ENCODE measurements around the gene CDCP2.

The CDCP2 gene

GRCh38 chr1:54136963-54137533 is 15.8 kb downstream of the CDCP2 start:
- DNase-seq (ENCODE audit: low spot score): no peak

- DNase-seq (ENCODE audit: low spot score): no peak
Measured at GRCh38 chr1:54136269-54136896, 16.4 kb downstream of the CDCP2 start.

GRCh38 chr1:54135436-54136120 is 17.2 kb downstream of the CDCP2 start:
- peak; percentile 42 for DNase-seq (ENCODE audit: low spot score)

- DNase-seq (ENCODE audit: low spot score): no peak
Measured at GRCh38 chr1:54134295-54134694, 18.5 kb downstream of the CDCP2 start.

DNA sequence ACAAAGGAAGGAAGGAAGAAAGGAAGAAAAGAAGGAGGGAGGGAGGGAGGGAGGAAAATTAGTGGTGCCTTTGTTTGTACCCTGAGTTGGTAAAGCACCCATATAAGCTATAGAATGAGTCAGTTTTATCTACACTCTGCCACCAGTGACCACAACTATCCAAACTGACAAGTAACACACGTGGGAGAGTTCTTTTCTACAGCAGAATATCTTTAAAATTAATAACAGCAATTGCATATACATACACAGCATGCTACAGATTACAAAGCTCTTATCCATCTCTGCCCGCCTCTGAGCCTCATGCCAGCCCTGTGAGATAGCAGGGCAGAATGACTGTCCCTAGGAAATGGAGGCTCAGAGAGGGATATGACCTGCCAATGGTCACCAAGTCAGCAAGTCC is 20.3 kb downstream of the CDCP2 start:
- DNase-seq (ENCODE audit: low spot score): no peak

GRCh38 chr1:54131419-54131818 is 21.4 kb downstream of the CDCP2 start:
- DNase-seq (ENCODE audit: low spot score): no peak

DNA sequence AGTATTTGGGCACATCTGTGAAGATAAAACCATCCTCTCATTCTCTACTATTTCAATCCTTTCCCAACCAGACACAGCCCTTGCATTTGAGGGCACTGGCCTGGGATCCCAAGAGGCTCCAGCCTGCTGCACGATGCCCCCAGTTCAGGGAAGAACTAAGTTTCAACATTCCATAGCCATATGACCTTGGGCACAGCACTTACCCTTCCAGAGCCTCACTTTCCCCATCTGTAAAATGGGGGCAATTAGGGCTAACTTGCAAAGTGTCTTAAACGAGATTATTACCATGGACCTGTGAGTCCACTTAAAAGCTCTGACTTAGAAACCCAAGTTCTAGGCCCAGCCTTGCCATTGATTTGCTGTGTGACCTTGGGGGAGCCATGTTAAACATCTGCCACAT is 22.9 kb downstream of the CDCP2 start:
- no peak for DNase-seq (ENCODE audit: low spot score)

GRCh38 chr1:54127594-54128300 is 25.1 kb downstream of the CDCP2 start:
- DNase-seq (ENCODE audit: low spot score): no peak

- no peak for DNase-seq (ENCODE audit: low spot score)
Measured at GRCh38 chr1:54126271-54126815, 26.5 kb downstream of the CDCP2 start.

GRCh38 chr1:54125386-54126070 is 27.3 kb downstream of the CDCP2 start:
- no peak for DNase-seq (ENCODE audit: low spot score)

DNA sequence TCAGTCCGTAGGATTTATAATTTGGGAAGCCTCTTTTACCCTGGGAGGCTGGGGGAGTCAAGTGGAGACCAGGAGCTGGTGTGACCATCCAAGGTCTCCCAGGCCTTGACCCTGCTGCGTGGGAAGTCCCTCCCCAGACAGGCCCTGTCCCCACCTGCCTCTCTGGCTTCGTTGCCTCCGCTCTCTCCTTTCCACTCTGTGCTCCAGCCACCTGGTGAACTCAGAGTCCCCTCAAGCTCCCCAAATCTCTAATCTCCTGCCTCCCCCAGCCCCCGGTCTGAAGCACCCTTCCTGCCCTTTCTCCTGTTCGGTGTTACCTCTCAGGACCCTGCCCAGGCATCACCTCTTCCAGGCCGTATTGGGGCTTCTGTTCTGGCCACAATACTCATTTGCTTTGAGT is 27.9 kb downstream of the CDCP2 start:
- no peak for DNase-seq (ENCODE audit: low spot score)

GRCh38 chr1:54124472-54124871 is 28.3 kb downstream of the CDCP2 start:
- no peak for DNase-seq (ENCODE audit: low spot score)

GRCh38 chr1:54122992-54123391 is 29.8 kb downstream of the CDCP2 start:
- no peak for DNase-seq (ENCODE audit: low spot score)

- DNase-seq (ENCODE audit: low spot score): no peak
Measured at GRCh38 chr1:54122135-54122751, 30.6 kb downstream of the CDCP2 start.

DNA sequence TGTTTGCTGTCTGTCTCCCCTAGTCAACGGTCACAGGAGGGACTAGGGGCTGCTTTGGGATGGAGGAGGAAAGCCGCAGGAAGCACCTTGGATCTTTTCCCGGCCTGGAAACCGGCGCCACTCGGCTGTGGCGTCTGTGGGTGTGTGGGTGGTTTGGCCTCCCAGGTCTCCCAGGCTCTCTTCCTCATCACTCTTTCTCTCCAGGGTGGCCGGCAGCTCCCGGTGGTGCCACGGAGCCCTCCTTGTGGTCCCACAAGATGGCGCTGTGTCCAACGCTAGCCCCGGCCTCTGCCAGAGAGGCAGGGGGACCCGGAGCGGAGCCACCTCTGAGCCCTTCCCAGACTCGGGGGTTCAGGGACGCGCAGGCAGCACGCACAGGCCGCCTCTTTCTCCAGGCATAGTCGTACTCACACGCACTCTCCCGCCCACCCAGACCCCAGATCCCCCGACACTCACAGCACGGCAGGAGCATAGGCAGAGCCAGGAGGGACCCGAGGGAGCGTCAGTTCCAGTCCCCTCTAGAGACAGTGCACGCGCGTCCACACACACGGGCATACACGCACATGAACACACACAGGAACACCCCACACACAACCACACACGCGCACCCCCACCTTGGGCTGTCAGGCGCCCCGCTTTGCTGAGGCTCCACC is 31.2 kb downstream of the CDCP2 start:
- peak; percentile 61 for DNase-seq (ENCODE audit: low spot score)

GRCh38 chr1:54120698-54121481 is 31.9 kb downstream of the CDCP2 start:
- DNase-seq (ENCODE audit: low spot score): no peak

DNA sequence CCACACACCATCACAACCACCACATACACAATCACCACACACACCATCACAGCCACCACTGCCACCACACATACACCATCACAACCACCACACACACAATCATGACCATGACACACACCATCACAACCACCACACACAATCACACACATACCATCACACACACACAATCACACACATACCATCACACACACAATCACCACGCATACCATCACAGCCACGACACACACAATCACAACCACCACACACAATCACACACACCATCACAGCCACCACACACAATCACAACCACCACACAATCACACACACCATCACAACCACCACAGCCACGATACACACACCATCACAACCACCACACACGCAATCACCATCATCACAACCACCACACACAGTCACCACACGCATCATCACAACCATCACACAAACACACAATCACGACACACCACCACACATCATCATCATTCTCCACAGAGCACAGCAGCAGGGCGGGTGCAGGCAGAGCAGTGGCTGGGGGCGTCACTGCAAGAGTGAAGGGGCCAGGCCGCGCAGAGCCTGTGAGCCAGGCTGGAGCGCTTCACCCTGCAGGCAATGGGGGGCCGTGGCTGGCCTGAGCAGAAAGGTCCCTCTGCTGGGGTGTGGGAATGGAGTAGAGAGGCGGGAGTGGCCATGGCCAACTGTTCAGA is 32.6 kb downstream of the CDCP2 start:
- DNase-seq (ENCODE audit: low spot score): no peak

- peak; percentile 59 for DNase-seq (ENCODE audit: low spot score)
Measured at GRCh38 chr1:54118704-54119103, 34.1 kb downstream of the CDCP2 start.

DNA sequence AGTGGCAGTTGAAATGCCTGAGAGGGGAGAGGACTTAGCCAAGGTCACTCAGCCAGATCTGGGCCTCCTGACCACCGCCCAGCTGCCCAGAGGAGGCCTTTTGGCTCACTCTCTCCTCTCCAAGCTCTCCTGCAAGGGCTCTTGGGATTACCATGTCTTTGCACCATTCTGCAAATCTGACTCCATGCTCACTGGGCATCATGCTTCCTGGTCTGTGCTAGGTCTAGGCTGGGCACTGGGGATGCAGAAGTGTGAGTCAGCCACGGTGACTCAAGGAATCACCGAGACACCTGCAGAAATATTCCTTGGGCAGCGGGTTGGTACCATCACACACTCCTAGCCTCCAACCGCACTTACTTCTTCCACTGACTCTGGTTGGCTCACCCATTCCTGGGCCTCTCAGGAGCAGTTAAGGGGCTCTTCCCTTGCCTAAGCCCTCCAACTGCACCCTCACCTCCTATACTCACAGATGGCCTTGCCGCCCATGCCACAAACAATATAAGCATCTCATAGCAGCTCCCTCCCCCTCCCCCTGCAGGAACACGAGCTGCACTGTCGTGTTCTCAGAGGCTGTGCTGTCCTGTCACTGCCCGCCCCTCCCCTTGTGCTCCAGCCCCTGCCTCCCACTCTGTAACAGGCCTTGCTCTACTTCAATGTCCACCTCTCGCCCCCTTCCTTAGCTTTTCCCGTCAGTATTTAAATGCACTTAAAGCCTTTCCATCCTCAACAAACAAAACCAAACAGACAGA is 34.8 kb downstream of the CDCP2 start:
- DNase-seq (ENCODE audit: low spot score): peak; percentile 27

Data from kidney capillary endothelial cell (primary cell).